NCI-H2171 treated with DMSO at 0.1 percent for 48 hours (cell line): Measurements from ENCODE around the gene B4GALT4.
"Not testable (repeated sequence)": the region's sequence is repeated elsewhere in the genome, so short reads cannot be mapped to it uniquely, and the experiment has no call there.

Experiments
- DNase-seq: peaks from one replicate; lab custom pipeline; 2025; lab: John Stamatoyannopoulos, UW

The B4GALT4 gene

GRCh38 chr3:119240591-119241434 lies at the start of gene B4GALT4:
Gene B4GALT4, minus strand, starts transcription at chr3:119240878. Its CDS starts 10,779 bp downstream, at chr3:119230099.
- peak; percentile 70 for DNase-seq

GRCh38 chr3:119289404-119289770 lies 48.7 kb upstream of the B4GALT4 start:
- DNase-seq, result no peak

- no peak for DNase-seq
Measured at GRCh38 chr3:119288669-119289403, 48.2 kb upstream of the B4GALT4 start.

- no peak for DNase-seq
Measured at GRCh38 chr3:119279584-119280243, 39.0 kb upstream of the B4GALT4 start.

- DNase-seq, result peak; percentile 23
Measured at GRCh38 chr3:119279101-119279554, 38.5 kb upstream of the B4GALT4 start.

- no peak for DNase-seq
Measured at GRCh38 chr3:119276680-119277079, 36.0 kb upstream of the B4GALT4 start.

- not testable (repeated sequence) for DNase-seq
Measured at GRCh38 chr3:119270212-119270611, 29.5 kb upstream of the B4GALT4 start.

GRCh38 chr3:119261055-119261454 lies 20.4 kb upstream of the B4GALT4 start:
- no peak for DNase-seq

GRCh38 chr3:119259821-119260220 lies 19.1 kb upstream of the B4GALT4 start:
- no peak for DNase-seq

GRCh38 chr3:119258915-119259314 lies 18.2 kb upstream of the B4GALT4 start:
- no peak for DNase-seq

- no peak for DNase-seq
Measured at GRCh38 chr3:119257654-119258410, 17.2 kb upstream of the B4GALT4 start.

GRCh38 chr3:119257111-119257510 lies 16.4 kb upstream of the B4GALT4 start:
- DNase-seq, result no peak

- no peak for DNase-seq
Measured at GRCh38 chr3:119255214-119255613, 14.5 kb upstream of the B4GALT4 start.

- DNase-seq, result no peak
Measured at GRCh38 chr3:119245778-119246177, 5.1 kb upstream of the B4GALT4 start.

GRCh38 chr3:119243712-119244111 lies 3.0 kb upstream of the B4GALT4 start:
- no peak for DNase-seq

- DNase-seq, result not testable (repeated sequence)
Measured at GRCh38 chr3:119243058-119243529, 2.4 kb upstream of the B4GALT4 start.

- not testable (repeated sequence) for DNase-seq
Measured at GRCh38 chr3:119242387-119243057, 1.8 kb upstream of the B4GALT4 start.

- DNase-seq, result peak; percentile 46
Measured at GRCh38 chr3:119240101-119240590, 532 bp downstream of the B4GALT4 start.

- DNase-seq, result no peak
Measured at GRCh38 chr3:119239206-119239820, 1.4 kb downstream of the B4GALT4 start.

GRCh38 chr3:119238363-119238762 lies 2.3 kb downstream of the B4GALT4 start:
- no peak for DNase-seq
